Right lobe of liver (tissue), 6 donors: ENCODE data around the gene AFF4. TPM values are rescaled to one million over a fixed set of nuclear protein-coding genes. Genes with fewer than 3 reads are reported as not detected.

Source experiments
- ATAC-seq, 4 donors: fragments of 200-7000 bp; cut with Tn5 transposase; one replicate each; pipeline ENCODE4 v1.9.1; 2020; ENCODE audit warnings: mild to moderate bottlenecking in 4 of 4, moderate library complexity in 4 of 4
- DNase-seq, 3 donors: peaks; one replicate each; pipeline ENCODE4 v3.0.0-alpha.2; 2020
- H3K27ac ChIP-seq, 3 donors: fragments of 200-600 bp; one replicate each; pipeline ENCODE4 v1.8.0; 2022
- H3K27me3 ChIP-seq, 2 donors: fragments of 200-600 bp; one replicate each; pipeline ENCODE4 v1.8.0; 2022
- H3K36me3 ChIP-seq, 4 donors: fragments of 200-600 bp; sonication (generic) in 1 of 4; one replicate each; pipeline versions ENCODE4 v1.5.1 to v1.8.0; 2017 to 2022; ENCODE audit warnings: control low read depth in 1 of 4
- H3K4me1 ChIP-seq, 4 donors: fragments of 200-600 bp; sonication (generic) in 1 of 4; one replicate each; pipeline versions ENCODE4 v1.5.1 to v1.8.0; 2017 to 2022; ENCODE audit warnings: control low read depth in 1 of 4
- H3K4me3 ChIP-seq, 3 donors: fragments of 200-600 bp; one replicate each; pipeline ENCODE4 v1.8.0; 2022
- H3K9me3 ChIP-seq, 4 donors: fragments of 200-600 bp; sonication (generic) in 1 of 4; one replicate each; pipeline versions ENCODE4 v1.5.1 to v1.8.0; 2017 to 2022; ENCODE audit warnings: control low read depth in 1 of 4
- POLR2A ChIP-seq: fragments of 450-650 bp; IDR thresholded peaks from one replicate; pipeline ENCODE4 v1.6.1; 2017; ENCODE audit warnings: antibody characterized with exemption, mild to moderate bottlenecking
- WGBS: methylation state at CpG from one replicate; pipeline ENCODE4 v1.1.6; 2018; ENCODE audit warnings: low coverage, low lambda C conversion rate; ENCODE audit not compliant: insufficient coverage; ENCODE audit errors: missing lambda C conversion rate; 5-methylcytosine and 5-hydroxymethylcytosine counted together
- intact Hi-C, 2 donors: fragments of 100-400 bp; cut with DNase I; formaldehyde crosslinking; loops; one replicate each; pipeline versions ENCODE4 v1.11.2 to v1.14.1; 2022
- total RNA-seq, 6 experiments: library from RNA; depleted of rRNA in 2 of 6; stranded (reverse); fragments of >200 nt in 2 of 6; fragmentation: NEBNext Ultra II Directional in 3 of 6; extraction: Animal tissue kit (Norgen Biotek cat#: 25700) in 3 of 6; gene quantifications; one replicate each; pipeline versions ENCODE4 v1.1.0 to v1.2.4, GENCODE V29; 2016 to 2023
- TF ChIP-seq, protein P1 (sequence below), 4 donors: fragments of 200-600 bp in 3 of 4; fragments of 450-650 bp in 1 of 4; IDR thresholded peaks; one replicate each; pipeline versions ENCODE4 v1.5.1 to v1.8.0; 2016 to 2022; ENCODE audit warnings: antibody characterized with exemption in 4 of 4, mild to moderate bottlenecking in 2 of 4
- donor health status: DM: no; HTN: yes; CAD: no.
- donor health status: DM: no; HTN: no; CAD: no.
- donor health status: DM: no; HTN: no; CAD: no.
- donor health status: DM: no; HTN: yes; CAD: no.
- donor health status: DM: no; HTN: yes; CAD: no.

The AFF4 gene
- total RNA-seq, 6 experiments from 2014 or later, result 16.4 to 26.8 (median 20.2) TPM

- ATAC-seq (peak in 1 of 4 donors; percentile 15), DNase-seq (no peak)
- WGBS, result 0% methylated on average over 9 of the region's 13 CpGs
- Histone ChIP-seq H3K9me3 (no peaks in the 10 kb centered on the region), H3K4me1 (peaks cover 2 to 48% (median 20%) of the 10 kb centered on the region in 4 donors), H3K27me3 (no peaks in the 10 kb centered on the region), H3K27ac (peak overlapping the region; percentile 97 to 99 (median 99)), H3K36me3 (peaks cover 0 to 20% (median 10%) of the 10 kb centered on the region in 4 donors), H3K4me3 (peak overlapping the region; percentile 60 to 87 (median 76))
- TF ChIP-seq POLR2A, result no peak
- TF ChIP-seq, protein P1, sequence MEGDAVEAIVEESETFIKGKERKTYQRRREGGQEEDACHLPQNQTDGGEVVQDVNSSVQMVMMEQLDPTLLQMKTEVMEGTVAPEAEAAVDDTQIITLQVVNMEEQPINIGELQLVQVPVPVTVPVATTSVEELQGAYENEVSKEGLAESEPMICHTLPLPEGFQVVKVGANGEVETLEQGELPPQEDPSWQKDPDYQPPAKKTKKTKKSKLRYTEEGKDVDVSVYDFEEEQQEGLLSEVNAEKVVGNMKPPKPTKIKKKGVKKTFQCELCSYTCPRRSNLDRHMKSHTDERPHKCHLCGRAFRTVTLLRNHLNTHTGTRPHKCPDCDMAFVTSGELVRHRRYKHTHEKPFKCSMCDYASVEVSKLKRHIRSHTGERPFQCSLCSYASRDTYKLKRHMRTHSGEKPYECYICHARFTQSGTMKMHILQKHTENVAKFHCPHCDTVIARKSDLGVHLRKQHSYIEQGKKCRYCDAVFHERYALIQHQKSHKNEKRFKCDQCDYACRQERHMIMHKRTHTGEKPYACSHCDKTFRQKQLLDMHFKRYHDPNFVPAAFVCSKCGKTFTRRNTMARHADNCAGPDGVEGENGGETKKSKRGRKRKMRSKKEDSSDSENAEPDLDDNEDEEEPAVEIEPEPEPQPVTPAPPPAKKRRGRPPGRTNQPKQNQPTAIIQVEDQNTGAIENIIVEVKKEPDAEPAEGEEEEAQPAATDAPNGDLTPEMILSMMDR (IDR thresholded peaks at IDR 0.05), result no peak
- intact Hi-C loops, result loop anchor here in 1 of 2 donors (5.0 kb wide), 1 partner anchor 40 kb away; no protein-coding TSS in a partner anchor
Measured at GRCh38 chr5:132867046-132867451, 96.4 kb downstream of the AFF4 start.

GRCh38 chr5:132866342-132867045, 96.9 kb downstream of the AFF4 start, which contains the start of the genes GDF9 and UQCRQ:
Gene GDF9, minus strand, starts transcription at chr5:132866469. Its CDS starts 1,936 bp downstream, at chr5:132864533.
Gene UQCRQ, plus strand, starts transcription at chr5:132866642. Its CDS starts 240 bp downstream, at chr5:132866882.
- peak; percentile 95 to 100 (median 97) for ATAC-seq
- Histone ChIP-seq H3K4me3 (peak within 1 kb of the TSS; percentile 60 to 87 (median 76)), H3K27me3 (no peaks in the 10 kb centered on the region), H3K27ac (peak within 1 kb of the TSS; percentile 97 to 99 (median 99)), H3K36me3 (peaks cover 0 to 20% (median 10%) of the 10 kb centered on the region in 4 donors), H3K9me3 (no peaks in the 10 kb centered on the region), H3K4me1 (peaks cover 2 to 43% (median 17%) of the 10 kb centered on the region in 4 donors)
- DNase-seq, result peak; percentile 96 to 99 (median 98)
- peak; percentile 99 for TF ChIP-seq POLR2A
- TF ChIP-seq, protein P1 (IDR thresholded peaks at IDR 0.05), result peak; percentile 20 to 46 (median 34)
- WGBS, result 0% methylated on average over 14 of the region's 55 CpGs
- intact Hi-C loops, result loop anchor here in 1 of 2 donors (5.0 kb wide), 1 partner anchor 39 kb away; no protein-coding TSS in a partner anchor

DNA sequence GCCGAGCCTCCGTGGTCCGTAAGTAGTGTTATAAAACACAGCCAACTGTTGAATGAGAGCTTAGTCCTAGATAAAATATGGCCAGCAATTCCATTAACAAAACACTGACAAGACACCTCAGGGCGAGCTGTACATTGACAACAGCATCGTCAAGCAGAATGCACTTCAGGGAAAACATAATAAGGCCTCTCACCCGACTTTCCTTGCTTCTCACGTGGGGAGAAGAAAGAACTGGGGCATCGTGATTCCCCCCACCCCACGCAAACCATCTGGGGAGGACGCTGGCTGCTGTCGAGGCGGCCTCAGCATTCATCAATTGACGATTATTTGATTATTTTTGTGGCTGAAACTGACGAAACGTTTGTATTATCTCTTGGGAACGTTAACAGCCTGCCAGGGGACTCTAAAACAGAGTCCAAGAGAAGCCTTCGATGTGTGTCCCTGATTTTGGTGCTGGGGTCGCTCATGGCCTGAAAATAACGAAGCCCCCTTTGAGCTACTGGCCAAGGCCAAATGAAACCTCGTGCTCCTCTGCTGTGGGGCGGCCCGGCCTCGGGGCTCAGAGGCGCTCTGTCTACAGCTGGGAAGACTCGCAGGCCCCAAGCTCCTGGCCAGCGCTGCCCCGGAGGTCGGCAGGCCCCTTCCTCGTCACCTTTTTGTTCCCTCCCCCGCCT, 97.6 kb downstream of the AFF4 start:
- WGBS, result 26% methylated on average over 18 of the region's 30 CpGs
- intact Hi-C loops, result loop anchor here in 1 of 2 donors (5.0 kb wide), 1 partner anchor 39 kb away; no protein-coding TSS in a partner anchor
- DNase-seq, result no peak
- no peaks in the 10 kb centered on the region for H3K27me3 ChIP-seq
- no peaks in the 10 kb centered on the region for H3K9me3 ChIP-seq
- H3K4me3 ChIP-seq, result peak overlapping the region; percentile 60 to 87 (median 76)
- peaks cover 0 to 20% (median 10%) of the 10 kb centered on the region in 4 donors for H3K36me3 ChIP-seq
- peaks cover 0 to 36% (median 15%) of the 10 kb centered on the region in 4 donors for H3K4me1 ChIP-seq
- TF ChIP-seq POLR2A, result no peak
- TF ChIP-seq, protein P1 (IDR thresholded peaks at IDR 0.05), result no peak
- peak overlapping the region; percentile 97 to 99 (median 99) for H3K27ac ChIP-seq
- no peak for ATAC-seq

DNA sequence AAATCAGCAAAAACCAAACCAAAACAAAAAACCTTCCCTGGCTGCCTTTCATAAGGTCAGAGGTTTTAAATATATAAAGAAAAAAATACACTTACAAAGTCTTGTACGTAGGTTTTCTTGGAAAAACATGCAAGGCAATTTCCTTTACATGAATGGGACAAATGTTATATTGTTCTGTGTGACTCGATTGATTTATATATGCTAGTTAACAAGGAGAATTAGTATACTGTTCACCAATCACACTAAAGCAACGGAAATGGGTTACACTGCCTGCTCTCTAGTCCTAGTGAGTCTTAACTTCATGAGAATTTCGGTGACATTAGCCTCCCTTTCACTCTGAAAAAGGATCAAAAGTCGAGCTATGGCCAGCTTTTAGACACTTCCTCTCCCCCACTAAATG, 102.7 kb downstream of the AFF4 start:
- intact Hi-C loops, result no loop called here
- Histone ChIP-seq H3K9me3 (no peaks in the 10 kb centered on the region), H3K4me3 (no peak overlapping the region), H3K4me1 (peaks cover 0 to 3% (median 0%) of the 10 kb centered on the region in 4 donors), H3K27me3 (no peaks in the 10 kb centered on the region), H3K27ac (no peak overlapping the region), H3K36me3 (no peaks in the 10 kb centered on the region)
- TF ChIP-seq, protein P1 (IDR thresholded peaks at IDR 0.05), result no peak
- TF ChIP-seq POLR2A, result no peak
- no peak for DNase-seq
- no peak for ATAC-seq
- 72% methylated on average over 5 of the region's 5 CpGs for WGBS
